ENCODE measurements around the gene TTC28. TPM values are rescaled to one million over a fixed set of nuclear protein-coding genes. Genes with fewer than 3 reads are reported as not detected.
A peak's percentile ranks its signal among the peaks of the same experiment; 100 is the strongest.

TTC28 gene
- total RNA-seq, 4 donors from 2014 or later: 43.8 to 130 (median 92.0) TPM

DNA sequence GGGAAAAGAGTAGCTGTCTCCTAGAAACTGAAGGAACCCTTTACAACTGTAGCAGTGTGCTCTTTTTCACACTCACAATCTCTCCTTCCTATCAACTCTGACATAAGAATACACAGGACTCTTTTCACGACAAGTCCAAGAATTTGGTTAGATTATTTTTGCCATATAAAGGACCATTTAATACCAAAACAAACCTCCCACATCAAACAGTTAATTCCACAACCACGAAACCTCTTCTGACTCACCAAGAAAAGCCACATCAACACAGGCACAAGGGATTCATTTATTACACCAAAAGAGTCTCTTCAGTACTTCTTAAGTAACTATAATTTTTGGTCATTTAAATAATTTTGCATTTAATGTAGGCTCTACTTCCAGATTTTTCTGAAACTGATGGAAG, 538.0 kb downstream of the TTC28 start:
- Histone ChIP-seq H3K36me3 (no peaks in the 10 kb centered on the region), H3K4me3 (no peak overlapping the region), H3K27ac (peak overlapping the region; percentile 60 to 65), H3K9me3 (no peaks in the 10 kb centered on the region), H3K4me1 (peaks cover 19 to 30% of the 10 kb centered on the region in 2 donors), H3K27me3 (no peaks in the 10 kb centered on the region)
- intact Hi-C loops (cut with DNase I; ENCODE audit: low total_unique reads): no loop called here
- no peak for DNase-seq
- no peak for TF ChIP-seq POLR2A (IDR thresholded peaks at IDR 0.05)
- TF ChIP-seq, protein P1, sequence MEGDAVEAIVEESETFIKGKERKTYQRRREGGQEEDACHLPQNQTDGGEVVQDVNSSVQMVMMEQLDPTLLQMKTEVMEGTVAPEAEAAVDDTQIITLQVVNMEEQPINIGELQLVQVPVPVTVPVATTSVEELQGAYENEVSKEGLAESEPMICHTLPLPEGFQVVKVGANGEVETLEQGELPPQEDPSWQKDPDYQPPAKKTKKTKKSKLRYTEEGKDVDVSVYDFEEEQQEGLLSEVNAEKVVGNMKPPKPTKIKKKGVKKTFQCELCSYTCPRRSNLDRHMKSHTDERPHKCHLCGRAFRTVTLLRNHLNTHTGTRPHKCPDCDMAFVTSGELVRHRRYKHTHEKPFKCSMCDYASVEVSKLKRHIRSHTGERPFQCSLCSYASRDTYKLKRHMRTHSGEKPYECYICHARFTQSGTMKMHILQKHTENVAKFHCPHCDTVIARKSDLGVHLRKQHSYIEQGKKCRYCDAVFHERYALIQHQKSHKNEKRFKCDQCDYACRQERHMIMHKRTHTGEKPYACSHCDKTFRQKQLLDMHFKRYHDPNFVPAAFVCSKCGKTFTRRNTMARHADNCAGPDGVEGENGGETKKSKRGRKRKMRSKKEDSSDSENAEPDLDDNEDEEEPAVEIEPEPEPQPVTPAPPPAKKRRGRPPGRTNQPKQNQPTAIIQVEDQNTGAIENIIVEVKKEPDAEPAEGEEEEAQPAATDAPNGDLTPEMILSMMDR (IDR thresholded peaks at IDR 0.05): no peak

DNA sequence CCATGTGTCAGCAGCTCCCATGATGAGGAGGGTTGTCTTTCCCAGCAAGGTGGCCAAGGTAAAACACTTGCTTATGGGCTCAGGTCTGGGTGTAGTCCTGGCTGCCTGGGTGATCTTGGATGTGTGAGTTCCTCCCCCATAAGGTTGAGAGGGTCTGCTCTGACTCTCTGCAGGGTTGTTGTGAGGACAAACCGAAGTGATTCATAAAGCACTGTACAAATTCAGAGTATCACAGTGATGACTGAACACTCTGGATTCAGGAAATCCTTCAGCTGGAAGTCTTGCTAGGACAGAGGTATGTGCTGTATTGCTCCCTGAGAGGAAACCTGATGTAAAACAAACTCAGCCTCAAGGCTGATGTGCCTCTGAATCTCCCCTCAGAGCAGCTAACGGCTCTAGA, 539.7 kb downstream of the TTC28 start:
- Histone ChIP-seq H3K27ac (peak overlapping the region; percentile 16 to 65), H3K9me3 (no peaks in the 10 kb centered on the region), H3K4me3 (no peak overlapping the region), H3K27me3 (no peaks in the 10 kb centered on the region), H3K4me1 (peaks cover 18 to 22% of the 10 kb centered on the region in 2 donors), H3K36me3 (no peaks in the 10 kb centered on the region)
- intact Hi-C loops (cut with DNase I; ENCODE audit: low total_unique reads): no loop called here
- DNase-seq: no peak
- no peak for TF ChIP-seq POLR2A (IDR thresholded peaks at IDR 0.05)
- TF ChIP-seq, protein P1 (IDR thresholded peaks at IDR 0.05): no peak

DNA sequence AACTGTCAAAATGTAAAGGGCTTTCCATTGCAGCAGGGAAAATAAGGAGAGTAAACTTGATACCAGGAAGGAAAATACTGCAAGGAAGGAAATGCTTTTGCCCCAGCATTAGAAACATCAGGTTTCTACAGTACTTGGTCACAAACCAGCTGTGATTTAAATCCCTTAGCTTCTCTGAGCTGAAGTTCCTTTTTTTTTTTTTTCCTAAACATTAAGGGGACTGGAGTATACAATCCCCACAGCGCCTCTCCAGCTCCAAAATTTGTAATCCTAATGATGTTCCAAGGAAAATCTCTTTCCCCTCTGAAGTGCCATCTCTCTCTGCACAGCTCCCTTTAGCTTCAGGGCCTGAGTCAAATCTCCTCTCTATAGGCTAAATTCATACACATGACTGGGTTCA, 540.1 kb downstream of the TTC28 start:
- TF ChIP-seq, protein P1 (IDR thresholded peaks at IDR 0.05): no peak
- no peak for TF ChIP-seq POLR2A (IDR thresholded peaks at IDR 0.05)
- no peak for DNase-seq
- H3K9me3 ChIP-seq: no peaks in the 10 kb centered on the region
- peak overlapping the region in 1 of 2 donors; percentile 65 for H3K27ac ChIP-seq
- H3K27me3 ChIP-seq: no peaks in the 10 kb centered on the region
- intact Hi-C loops (cut with DNase I; ENCODE audit: low total_unique reads): no loop called here
- peaks cover 14 to 22% of the 10 kb centered on the region in 2 donors for H3K4me1 ChIP-seq
- no peak overlapping the region for H3K4me3 ChIP-seq
- no peaks in the 10 kb centered on the region for H3K36me3 ChIP-seq

DNA sequence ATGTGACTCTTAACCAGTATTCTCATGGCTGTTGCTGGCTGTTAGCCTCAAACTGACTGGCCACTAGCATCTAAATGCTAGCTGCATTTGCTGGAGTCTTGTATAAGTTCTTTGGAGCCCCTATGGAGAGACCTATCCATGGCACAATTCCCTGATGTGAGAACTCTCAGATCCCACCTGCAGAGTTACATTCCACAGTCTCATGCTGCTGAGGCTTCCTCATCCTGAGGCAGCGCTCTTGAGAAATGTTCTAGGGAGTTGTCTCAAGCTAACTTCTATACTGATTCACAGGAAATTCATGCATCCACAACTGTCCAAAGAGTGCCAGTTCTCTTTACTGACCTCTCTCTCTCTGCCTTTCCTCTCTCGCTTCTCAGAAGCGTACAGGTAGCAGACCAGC, 542.6 kb downstream of the TTC28 start:
- H3K9me3 ChIP-seq: no peaks in the 10 kb centered on the region
- no peaks in the 10 kb centered on the region for H3K36me3 ChIP-seq
- no peak for DNase-seq
- H3K27ac ChIP-seq: no peak overlapping the region
- intact Hi-C loops (cut with DNase I; ENCODE audit: low total_unique reads): no loop called here
- TF ChIP-seq, protein P1 (IDR thresholded peaks at IDR 0.05): no peak
- TF ChIP-seq POLR2A (IDR thresholded peaks at IDR 0.05): no peak
- H3K27me3 ChIP-seq: no peaks in the 10 kb centered on the region
- peaks cover 9% of the 10 kb centered on the region in 2 donors for H3K4me1 ChIP-seq
- no peak overlapping the region for H3K4me3 ChIP-seq

DNA sequence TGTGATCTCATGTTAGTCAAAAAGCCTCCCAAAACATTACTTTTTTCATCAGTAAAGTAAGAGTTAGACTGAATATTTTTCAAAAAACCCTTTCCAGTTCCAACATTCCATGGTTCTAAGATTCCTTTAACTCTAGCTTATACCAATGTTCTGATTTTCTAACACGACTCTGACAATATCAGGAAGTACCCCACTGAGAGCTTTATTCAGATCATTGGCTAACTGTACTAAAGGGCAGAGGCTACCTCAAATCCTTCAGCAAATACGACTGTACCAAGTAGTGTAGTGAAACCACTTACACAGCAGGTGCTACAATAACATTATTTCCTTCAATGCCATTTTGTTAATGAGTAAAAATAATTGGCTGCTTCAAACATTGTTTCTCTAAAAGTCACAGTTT, 547.2 kb downstream of the TTC28 start:
- no peak for DNase-seq
- intact Hi-C loops (cut with DNase I; ENCODE audit: low total_unique reads): no loop called here
- no peak for TF ChIP-seq POLR2A (IDR thresholded peaks at IDR 0.05)
- TF ChIP-seq, protein P1 (IDR thresholded peaks at IDR 0.05): no peak

More for the DNA sequence above, 547.2 kb downstream of the TTC28 start:
- Histone ChIP-seq H3K27me3 (no peaks in the 10 kb centered on the region), H3K9me3 (no peaks in the 10 kb centered on the region), H3K4me1 (no peaks in the 10 kb centered on the region), H3K27ac (no peak overlapping the region), H3K36me3 (no peaks in the 10 kb centered on the region), H3K4me3 (no peak overlapping the region)

Data from uterus (tissue), 4 donors.